IMR-90 (cell line): ENCODE results near the gene IL17B. TPM values are rescaled to one million over a fixed set of nuclear protein-coding genes. Genes with fewer than 3 reads are reported as not detected.

Experiments used
- ATAC-seq: fragments of 200-7000 bp; cut with Tn5 transposase; 2 replicates; pipeline ENCODE4 v1.9.1; 2020; ENCODE audit warnings: low read depth, mild to moderate bottlenecking, moderate library complexity
- BruUV-seq: library from RNA; stranded (reverse); fragments of 400-500 nt; replicated peaks from 2 replicates; lab custom pipeline; 2021; lab: Mats Ljungman, UMichigan
- CTCF ChIA-PET: fragments of 300-600 bp; formaldehyde crosslinking; extraction: SDS; loops from one replicate; lab custom pipeline; 2021; ENCODE audit warnings: antibody characterized with exemption; lab: Yijun Ruan, JAX
- POLR2A ChIA-PET: fragments of 300-600 bp; sonication (Branson Sonifier 250); formaldehyde crosslinking; loops from one replicate; lab custom pipeline; 2022; ENCODE audit warnings: antibody characterized with exemption; ENCODE audit not compliant: unreplicated experiment; lab: Charles Lee
- DNase-seq: peaks from one replicate; pipeline ENCODE4 v3.0.0; 2013
- H2AFZ ChIP-seq: replicated peaks from 2 replicates; pipeline ENCODE3; 2013; ENCODE audit warnings: low read length, mild to moderate bottlenecking; ENCODE audit not compliant: poor library complexity
- H2AK5ac ChIP-seq: 2 replicates; pipeline ENCODE4 v1.6.1; 2013; ENCODE audit warnings: low read depth, low read length, inconsistent platforms
- H2AK9ac ChIP-seq: replicated peaks from 2 replicates; pipeline ENCODE3; 2013; ENCODE audit warnings: mild to moderate bottlenecking, low read depth, low read length, moderate library complexity; ENCODE audit not compliant: poor library complexity
- H2BK120ac ChIP-seq: 2 replicates; pipeline ENCODE4 v1.6.1; 2013; ENCODE audit warnings: low read depth, low read length, inconsistent platforms
- H2BK15ac ChIP-seq: 3 replicates; pipeline ENCODE4 v1.6.1; 2013; ENCODE audit warnings: low read depth, low read length, inconsistent platforms
- H2BK20ac ChIP-seq: 2 replicates; pipeline ENCODE4 v1.6.1; 2013; ENCODE audit warnings: low read depth, mild to moderate bottlenecking, inconsistent platforms, low read length, moderate library complexity
- H2BK5ac ChIP-seq: 2 replicates; pipeline ENCODE4 v1.6.1; 2013; ENCODE audit warnings: mild to moderate bottlenecking, low read depth, low read length, inconsistent platforms; ENCODE audit not compliant: poor library complexity, severe bottlenecking
- H3K14ac ChIP-seq: replicated peaks from 2 replicates; pipeline ENCODE4 v1.6.1; 2013; ENCODE audit warnings: low read depth, low read length, inconsistent platforms
- H3K18ac ChIP-seq: 2 replicates; pipeline ENCODE4 v1.6.1; 2013; ENCODE audit warnings: low read depth, low read length, control low read depth
- H3K23ac ChIP-seq: 2 replicates; pipeline ENCODE4 v1.6.1; 2013; ENCODE audit warnings: low read depth, low read length, inconsistent platforms
- H3K27ac ChIP-seq: 2 replicates; pipeline ENCODE4 v1.5.1; 2013; ENCODE audit warnings: mild to moderate bottlenecking, control low read depth, low read length; ENCODE audit not compliant: insufficient read depth
- H3K27me3 ChIP-seq: 2 replicates; pipeline ENCODE4 v1.6.1; 2013; ENCODE audit warnings: low read length; ENCODE audit not compliant: control insufficient read depth, insufficient read depth
- H3K36me3 ChIP-seq: 2 replicates; pipeline ENCODE4 v1.6.1; 2013; ENCODE audit warnings: low read length, mixed read lengths; ENCODE audit not compliant: control insufficient read depth, insufficient read depth
- H3K4ac ChIP-seq: 2 replicates; pipeline ENCODE4 v1.6.1; 2013; ENCODE audit warnings: low read depth, low read length, inconsistent platforms
- H3K4me1 ChIP-seq: 2 replicates; pipeline ENCODE4 v1.6.1; 2013; ENCODE audit warnings: low read length, mixed read lengths; ENCODE audit not compliant: control insufficient read depth, insufficient read depth
- H3K4me2 ChIP-seq: 2 replicates; pipeline ENCODE4 v1.6.1; 2013; ENCODE audit warnings: low read depth, mild to moderate bottlenecking, control low read depth, low read length, moderate library complexity
- H3K4me3 ChIP-seq: 2 replicates; pipeline ENCODE4 v1.5.1; 2013; ENCODE audit warnings: low read depth, mild to moderate bottlenecking, control low read depth, low read length, moderate library complexity; ENCODE audit not compliant: insufficient read depth
- H3K56ac ChIP-seq: 2 replicates; pipeline ENCODE4 v1.6.1; 2013; ENCODE audit warnings: low read length, inconsistent platforms; ENCODE audit not compliant: insufficient read depth; ENCODE audit errors: extremely low read depth
- H3K79me1 ChIP-seq, 2 experiments: 2 replicates each; pipeline ENCODE4 v1.6.1; 2013; ENCODE audit warnings: low read length in 2 of 2, inconsistent platforms in 1 of 2, low read depth in 1 of 2
- H3K9ac ChIP-seq: 2 replicates; pipeline ENCODE4 v1.6.1; 2013; ENCODE audit warnings: low read depth, low read length, control low read depth
- H3K9me1 ChIP-seq: 2 replicates; pipeline ENCODE4 v1.6.1; 2013; ENCODE audit warnings: low read length, inconsistent platforms; ENCODE audit not compliant: insufficient read depth
- H3K9me3 ChIP-seq: 2 replicates; pipeline ENCODE4 v1.6.1; 2013; ENCODE audit warnings: low read length; ENCODE audit not compliant: control insufficient read depth, insufficient read depth
- H4K20me1 ChIP-seq: 2 replicates; pipeline ENCODE4 v1.6.1; 2013; ENCODE audit warnings: low read length, inconsistent platforms; ENCODE audit not compliant: insufficient read depth
- H4K5ac ChIP-seq: 2 replicates; pipeline ENCODE4 v1.6.1; 2013; ENCODE audit warnings: mild to moderate bottlenecking, low read depth, low read length, control low read depth
- H4K8ac ChIP-seq, 2 experiments: 2 replicates each; pipeline ENCODE4 v1.6.1; 2013; ENCODE audit warnings: low read depth in 2 of 2, low read length in 2 of 2, control low read depth in 1 of 2, inconsistent platforms in 1 of 2
- H4K91ac ChIP-seq: 2 replicates; pipeline ENCODE4 v1.6.1; 2013; ENCODE audit warnings: low read depth, low read length, inconsistent platforms; ENCODE audit not compliant: insufficient read depth
- BHLHE40 ChIP-seq: fragments of 150-350 bp; IDR thresholded peaks from 2 replicates; pipeline ENCODE4 v1.6.1; 2016; ENCODE audit warnings: mild to moderate bottlenecking, low read depth, low read length
- CEBPB ChIP-seq: IDR thresholded peaks from 2 replicates; pipeline ENCODE4 v1.6.1; 2012; ENCODE audit warnings: low read depth, low read length, improper control_type of control experiment
- CHD1 ChIP-seq: IDR thresholded peaks from 2 replicates; pipeline ENCODE4 v1.6.1; 2012; ENCODE audit warnings: low read depth, low read length, improper control_type of control experiment
- CTCF ChIP-seq: conservative IDR thresholded peaks from 2 replicates; pipeline ENCODE4 v1.5.1; 2012; ENCODE audit warnings: mild to moderate bottlenecking, low read depth, low read length, improper control_type of control experiment
- ELK1 ChIP-seq: fragments of 150-350 bp; IDR thresholded peaks from 2 replicates; pipeline ENCODE4 v1.6.1; 2016; ENCODE audit warnings: low read depth, mild to moderate bottlenecking, low read length, moderate library complexity, borderline replicate concordance
- FOS ChIP-seq: fragments of 150-350 bp; IDR thresholded peaks from 2 replicates; pipeline ENCODE4 v1.6.1; 2016; ENCODE audit warnings: low read depth, low read length
- MAFK ChIP-seq: IDR thresholded peaks from 2 replicates; pipeline ENCODE4 v1.6.1; 2012; ENCODE audit warnings: low read depth, low read length, improper control_type of control experiment
- MAZ ChIP-seq: IDR thresholded peaks from 2 replicates; pipeline ENCODE4 v1.6.1; 2012; ENCODE audit warnings: low read depth, mild to moderate bottlenecking, low read length, improper control_type of control experiment, moderate library complexity, borderline replicate concordance
- MXI1 ChIP-seq: IDR thresholded peaks from 2 replicates; pipeline ENCODE4 v1.6.1; 2012; ENCODE audit warnings: low read depth, mild to moderate bottlenecking, low read length, moderate library complexity, borderline replicate concordance
- NFE2L2 ChIP-seq: fragments of 150-350 bp; IDR thresholded peaks from 2 replicates; pipeline ENCODE4 v1.6.1; 2016; ENCODE audit warnings: low read depth, mild to moderate bottlenecking, low read length
- POLR2A ChIP-seq: IDR thresholded peaks from 2 replicates; pipeline ENCODE4 v1.6.1; 2012; ENCODE audit warnings: mild to moderate bottlenecking, low read depth, low read length
- RAD21 ChIP-seq: IDR thresholded peaks from 2 replicates; pipeline ENCODE4 v1.6.1; 2012; ENCODE audit warnings: low read length, improper control_type of control experiment
- RFX5 ChIP-seq: IDR thresholded peaks from 2 replicates; pipeline ENCODE4 v1.8.0; 2012; ENCODE audit warnings: low read depth, mild to moderate bottlenecking, low read length, moderate library complexity
- SMC3 ChIP-seq: fragments of 150-350 bp; IDR thresholded peaks from 2 replicates; pipeline ENCODE4 v1.6.1; 2016; ENCODE audit warnings: low read depth, mild to moderate bottlenecking, antibody characterized with exemption, low read length, moderate library complexity
- WGBS, 2 experiments: methylation state at CpG; one replicate each; pipeline versions ENCODE4 v1.1.5 to v1.1.7; 2013; ENCODE audit warnings: missing lambda C conversion rate in 2 of 2; ENCODE audit not compliant: insufficient read length in 1 of 2; ENCODE audit errors: extremely low coverage in 2 of 2; 5-methylcytosine and 5-hydroxymethylcytosine counted together
- dilution Hi-C: fragments of 300-500 bp; cut with HindIII; formaldehyde crosslinking; loops from one replicate; pipeline ENCODE4 v1.14.3; 2018; ENCODE audit warnings: low sequenced_read_pairs; ENCODE audit not compliant: unreplicated experiment
- in situ Hi-C: fragments of 300-500 bp; cut with MboI; formaldehyde crosslinking; loops from 3 replicates; pipeline ENCODE4 v1.14.3; 2019; ENCODE audit warnings: low sequenced_read_pairs, inconsistent platforms, mixed read lengths
- intact Hi-C: fragments of 100-400 bp; cut with micrococcal nuclease; formaldehyde crosslinking; loops from 2 replicates; pipeline ENCODE4 v1.10.0; 2022
- polyA plus RNA-seq, 3 experiments: library from polyadenylated mRNA; depleted of rRNA; stranded (reverse); fragments of >200 nt; gene quantifications; 2 replicates each; pipeline ENCODE4 v1.2.3, GENCODE V29; 2012; ENCODE audit warnings: low replicate concordance in 1 of 3
- total RNA-seq: library from RNA; depleted of rRNA; stranded (reverse); fragments of >200 nt; gene quantifications from 2 replicates; pipeline ENCODE4 v1.2.3, GENCODE V29; 2012

Gene IL17B
- total and polyA plus RNA-seq, 2 of the 4 experiments (the other 2 are of a cell fraction): 0.31 TPM; not detected in 1

GRCh38 chr5:149381261-149381985, 2.3 kb upstream of the IL17B start:
- Histone ChIP-seq H3K14ac (peak overlapping the region; percentile 30; the same call in 1 of the 2 replicates), H2BK5ac (no peak overlapping the region), H3K9ac (peak overlapping the region; percentile 43), H3K23ac (no peak overlapping the region), H3K4me1 (peaks cover 20% of the 10 kb centered on the region), H3K9me3 (no peaks in the 10 kb centered on the region), H4K20me1 (no peaks in the 10 kb centered on the region), H3K27me3 (no peaks in the 10 kb centered on the region), H3K4me2 (no peak overlapping the region), H3K56ac (no peak overlapping the region), H2AFZ (peak overlapping the region; percentile 67), H3K4ac (peak overlapping the region; percentile 85), H4K5ac (peak overlapping the region; percentile 86; the same call in 1 of the 2 replicates), H3K36me3 (no peaks in the 10 kb centered on the region), H2BK120ac (peak overlapping the region; percentile 74), H2AK5ac (peak overlapping the region; percentile 71; the same call in 1 of the 2 replicates), H3K27ac (peak overlapping the region; percentile 50; the same call in 1 of the 2 replicates), H3K18ac (no peak overlapping the region; the same call in 1 of the 2 replicates), H3K4me3 (no peak overlapping the region), H2BK20ac (peak overlapping the region; percentile 62), H2BK15ac (peak overlapping the region; percentile 48; the same call in 2 of the 3 replicates), H4K8ac (peak overlapping the region; percentile 66 to 86; a peak in 2 of 4 replicates), H4K91ac (peak overlapping the region; percentile 87), H3K79me1 (peaks cover 0 to 5% of the 10 kb centered on the region in 2 experiments; a peak in 1 of 4 replicates), H2AK9ac (peak overlapping the region; percentile 21), H3K9me1 (no peaks in the 10 kb centered on the region)
- dilution Hi-C loops (no loop called here), in situ Hi-C loops (no loop called here), intact Hi-C loops (no loop called here)
- ATAC-seq: peak; percentile 6; the same call in 1 of the 2 replicates
- POLR2A ChIA-PET: no interaction called here
- WGBS, 2 experiments: 0% methylated on average over 2 of the region's 8 CpGs; no CpG with 5 or more reads in 1 of the 2 experiments
- no TSS peak for BruUV-seq
- CTCF ChIA-PET: interaction anchor here (0.6 to 3.2 kb wide), 9 partner anchors 14 to 184 kb away, joined by 3 to 19 read pairs (median 4); no protein-coding TSS in a partner anchor
- no peak for DNase-seq
- TF ChIP-seq SMC3 (no peak), RAD21 (no peak), MAZ (no peak), BHLHE40 (no peak), MXI1 (no peak), ELK1 (no peak), CTCF (no peak), FOS (no peak), MAFK (no peak), POLR2A (no peak), CEBPB (no peak), CHD1 (no peak), RFX5 (no peak), NFE2L2 (no peak)
